ENCODE data around the gene SHTN1.

SHTN1 gene

DNA sequence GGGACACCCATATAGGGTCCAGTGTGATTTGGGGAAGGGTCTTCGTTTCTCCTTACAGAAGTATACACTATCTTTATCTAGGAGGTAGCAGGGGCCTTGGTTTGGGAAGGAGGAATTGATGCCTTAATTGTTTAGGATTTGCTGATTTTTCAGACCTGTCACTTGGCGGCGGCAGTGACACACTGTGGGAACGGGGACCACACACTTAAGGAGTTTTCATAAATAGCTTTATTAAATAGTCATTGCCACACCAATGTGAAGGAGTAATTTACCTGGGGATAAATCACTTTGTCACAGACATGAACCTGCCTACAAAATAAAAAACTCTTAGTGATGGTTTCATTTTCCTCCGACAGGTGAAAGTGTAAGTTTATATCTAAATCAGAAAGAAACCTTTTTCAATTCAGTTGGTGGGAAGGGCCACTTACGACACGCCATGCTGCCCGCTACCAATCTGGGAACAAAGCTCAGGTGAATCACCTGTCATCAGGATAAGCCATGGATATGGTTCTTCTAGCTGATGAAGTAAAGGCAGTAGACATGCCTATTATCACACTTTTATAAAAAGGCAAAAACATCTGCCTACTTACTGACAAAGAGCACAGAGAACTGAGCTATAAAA is 168.0 kb downstream of the SHTN1 start:
- ChIA-PET POLR2A (interaction anchor here (0.9 kb wide), 1 partner anchor 12 kb away, joined by 5 read pairs; the partner anchor contains the start of gene ENO4), CTCF (interaction anchor here (0.6 to 3.4 kb wide), 5 partner anchors 10 to 338 kb away, joined by 3 to 16 read pairs (median 3); no protein-coding TSS in a partner anchor)
- no peak for TF ChIP-seq BHLHE40 (IDR thresholded peaks at IDR 0.05; ENCODE audit: borderline replicate concordance)
- TF ChIP-seq FOXK2 (IDR thresholded peaks at IDR 0.05), result no peak
- TF ChIP-seq ZNF384 (IDR thresholded peaks at IDR 0.05), result no peak
- TF ChIP-seq ARNT (IDR thresholded peaks at IDR 0.05), result no peak
- TF ChIP-seq LEF1 (IDR thresholded peaks at IDR 0.05; ENCODE audit: borderline replicate concordance), result no peak
- no peak for TF ChIP-seq L3MBTL2 (conservative IDR thresholded peaks at IDR 0.05)
- no peak for TF ChIP-seq SUZ12 (IDR thresholded peaks at IDR 0.05)
- TF ChIP-seq HDGF (IDR thresholded peaks at IDR 0.05; ENCODE audit: borderline replicate concordance), result no peak
- TF ChIP-seq SP1 (IDR thresholded peaks at IDR 0.05), result no peak
- TF ChIP-seq FOXM1 (IDR thresholded peaks at IDR 0.05; ENCODE audit: borderline replicate concordance), result no peak
- TF ChIP-seq, protein P1, sequence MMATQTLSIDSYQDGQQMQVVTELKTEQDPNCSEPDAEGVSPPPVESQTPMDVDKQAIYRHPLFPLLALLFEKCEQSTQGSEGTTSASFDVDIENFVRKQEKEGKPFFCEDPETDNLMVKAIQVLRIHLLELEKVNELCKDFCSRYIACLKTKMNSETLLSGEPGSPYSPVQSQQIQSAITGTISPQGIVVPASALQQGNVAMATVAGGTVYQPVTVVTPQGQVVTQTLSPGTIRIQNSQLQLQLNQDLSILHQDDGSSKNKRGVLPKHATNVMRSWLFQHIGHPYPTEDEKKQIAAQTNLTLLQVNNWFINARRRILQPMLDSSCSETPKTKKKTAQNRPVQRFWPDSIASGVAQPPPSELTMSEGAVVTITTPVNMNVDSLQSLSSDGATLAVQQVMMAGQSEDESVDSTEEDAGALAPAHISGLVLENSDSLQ (IDR thresholded peaks at IDR 0.05), result no peak
- no peak for TF ChIP-seq FOXA1 (IDR thresholded peaks at IDR 0.05)
- TF ChIP-seq ELF4 (IDR thresholded peaks at IDR 0.05), result no peak
- TF ChIP-seq CTBP1 (IDR thresholded peaks at IDR 0.05; ENCODE audit: borderline replicate concordance), result no peak
- no peak for TF ChIP-seq TARDBP (IDR thresholded peaks at IDR 0.05)
- no peak for TF ChIP-seq NFRKB (IDR thresholded peaks at IDR 0.05)
- no peak for DNase-seq (ENCODE audit: extremely low spot score)

DNA sequence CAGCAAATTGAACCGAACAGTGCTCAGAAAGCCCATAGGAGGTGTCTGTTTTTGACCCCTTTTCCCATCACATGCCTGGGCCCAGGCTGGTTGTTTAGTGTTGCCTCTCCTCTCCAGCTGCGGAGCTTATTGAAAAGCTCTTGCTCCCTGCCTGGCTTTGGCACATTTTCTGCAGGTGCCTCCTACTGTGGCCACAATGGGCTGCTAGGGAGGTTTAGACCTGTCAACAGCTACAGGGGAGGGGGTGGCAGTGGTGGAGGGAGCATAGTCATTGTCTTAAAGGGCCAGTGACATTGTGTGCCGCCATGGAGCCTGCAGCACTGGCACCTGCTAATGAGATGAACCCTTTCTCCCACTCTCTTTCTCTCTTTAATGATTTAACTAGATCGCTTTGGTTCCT is 168.9 kb downstream of the SHTN1 start:
- CTCF ChIA-PET, result interaction anchor here (0.8 to 1.3 kb wide), 3 partner anchors 27 to 334 kb away, joined by 3 to 4 read pairs (median 3); no protein-coding TSS in a partner anchor
- TF ChIP-seq FOXK2 (IDR thresholded peaks at IDR 0.05), result no peak
- DNase-seq (ENCODE audit: extremely low spot score), result no peak
- POLR2A ChIA-PET, result no interaction called here

DNA sequence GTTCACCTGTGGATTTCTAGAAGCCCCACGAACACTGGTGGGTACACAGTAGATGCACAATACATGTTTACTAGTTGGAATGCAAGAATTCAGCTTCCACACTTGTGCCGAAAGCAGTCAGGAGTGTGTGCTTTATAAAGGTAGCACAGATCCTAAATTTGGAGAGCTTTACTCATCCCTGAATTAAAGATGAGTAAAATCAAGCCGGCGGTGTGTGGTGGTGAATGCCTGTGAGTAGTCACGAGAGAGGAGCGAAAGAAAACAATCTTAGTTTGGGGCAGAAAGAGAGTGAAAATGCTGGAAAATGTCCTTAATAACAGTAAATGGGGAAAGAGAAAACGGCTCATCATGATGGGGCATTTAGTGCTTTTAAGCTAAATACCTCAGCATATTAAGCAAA is 169.3 kb downstream of the SHTN1 start:
- DNase-seq (ENCODE audit: extremely low spot score), result no peak
- POLR2A ChIA-PET, result no interaction called here
- CTCF ChIA-PET, result interaction anchor here (0.6 to 1.3 kb wide), 4 partner anchors 26 to 335 kb away, joined by 3 to 4 read pairs (median 4); no protein-coding TSS in a partner anchor
- TF ChIP-seq ELF4 (IDR thresholded peaks at IDR 0.05) (no peak), FOXK2 (IDR thresholded peaks at IDR 0.05) (no peak), SUZ12 (IDR thresholded peaks at IDR 0.05) (no peak), ZNF384 (IDR thresholded peaks at IDR 0.05) (no peak), BHLHE40 (IDR thresholded peaks at IDR 0.05; ENCODE audit: borderline replicate concordance) (no peak), NFRKB (IDR thresholded peaks at IDR 0.05) (no peak), FOXA1 (IDR thresholded peaks at IDR 0.05) (no peak), TARDBP (IDR thresholded peaks at IDR 0.05) (no peak), HDGF (IDR thresholded peaks at IDR 0.05; ENCODE audit: borderline replicate concordance) (no peak), L3MBTL2 (conservative IDR thresholded peaks at IDR 0.05) (no peak), FOXM1 (IDR thresholded peaks at IDR 0.05; ENCODE audit: borderline replicate concordance) (no peak), ARNT (IDR thresholded peaks at IDR 0.05) (no peak)
- TF ChIP-seq, protein P1 (IDR thresholded peaks at IDR 0.05), result no peak

DNA sequence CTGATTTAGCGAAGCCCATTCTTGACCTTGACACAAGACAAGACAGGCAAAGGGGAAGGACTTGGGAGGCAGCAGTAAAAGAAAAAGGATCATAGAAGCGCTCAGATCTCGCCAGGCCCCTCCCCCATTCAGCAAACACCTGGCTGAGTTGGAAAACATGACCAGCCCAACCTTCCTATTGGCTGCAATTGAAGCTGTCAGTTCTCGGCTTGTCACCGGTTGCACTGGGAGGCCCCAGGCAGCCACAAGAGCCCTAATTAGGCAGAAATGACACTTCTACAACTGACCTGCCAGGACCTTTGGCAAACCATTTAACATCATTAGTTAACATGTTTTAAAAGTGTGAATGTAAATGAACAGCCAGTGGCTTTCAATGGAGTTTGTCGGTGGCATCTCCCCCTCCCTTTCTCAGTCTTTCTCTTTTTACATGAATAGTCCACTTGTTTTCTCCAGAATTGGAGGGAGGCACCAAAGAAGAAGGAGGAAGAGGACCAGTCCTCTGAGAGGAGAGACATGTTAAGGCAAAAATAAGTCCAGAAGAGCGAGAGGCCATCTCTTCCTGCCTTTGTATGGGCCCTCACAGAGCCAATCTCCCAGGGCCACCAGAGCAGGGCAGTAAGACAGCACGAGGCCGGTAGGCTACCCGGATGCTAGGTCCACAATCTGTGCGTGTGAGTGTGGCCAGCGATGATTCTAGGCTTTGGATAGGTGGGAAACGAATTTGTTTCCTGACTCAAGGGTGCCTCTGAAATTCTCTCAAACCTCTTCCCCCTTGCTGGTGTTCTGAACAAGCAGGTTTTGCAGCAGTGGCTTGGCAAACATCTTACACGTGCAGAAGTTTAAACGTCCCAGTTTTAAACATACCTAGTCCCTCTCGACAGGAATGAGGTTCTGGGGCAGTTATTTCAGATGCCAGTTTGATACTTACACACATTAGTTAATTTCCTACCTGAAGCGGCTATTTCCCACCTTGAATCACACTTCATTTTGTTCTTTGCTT is 170.7 kb downstream of the SHTN1 start:
- no peak for DNase-seq (ENCODE audit: extremely low spot score)
- TF ChIP-seq LEF1 (IDR thresholded peaks at IDR 0.05; ENCODE audit: borderline replicate concordance), result no peak
- TF ChIP-seq ZNF384 (IDR thresholded peaks at IDR 0.05), result no peak
- no peak for TF ChIP-seq ELF4 (IDR thresholded peaks at IDR 0.05)
- TF ChIP-seq, protein P1 (IDR thresholded peaks at IDR 0.05), result no peak
- TF ChIP-seq NFRKB (IDR thresholded peaks at IDR 0.05), result no peak
- TF ChIP-seq SP1 (IDR thresholded peaks at IDR 0.05), result no peak
- TF ChIP-seq HDGF (IDR thresholded peaks at IDR 0.05; ENCODE audit: borderline replicate concordance), result no peak
- no peak for TF ChIP-seq TARDBP (IDR thresholded peaks at IDR 0.05)
- TF ChIP-seq FOXM1 (IDR thresholded peaks at IDR 0.05; ENCODE audit: borderline replicate concordance), result no peak
- TF ChIP-seq SUZ12 (IDR thresholded peaks at IDR 0.05), result no peak
- ChIA-PET CTCF (no interaction called here), POLR2A (no interaction called here)

- POLR2A ChIA-PET, result no interaction called here
- TF ChIP-seq, protein P1 (IDR thresholded peaks at IDR 0.05), result no peak
- no peak for TF ChIP-seq FOXA1 (IDR thresholded peaks at IDR 0.05)
- no peak for TF ChIP-seq TARDBP (IDR thresholded peaks at IDR 0.05)
- TF ChIP-seq LEF1 (IDR thresholded peaks at IDR 0.05; ENCODE audit: borderline replicate concordance), result no peak
- no peak for TF ChIP-seq ARNT (IDR thresholded peaks at IDR 0.05)
- no peak for TF ChIP-seq SP1 (IDR thresholded peaks at IDR 0.05)
- TF ChIP-seq FOXM1 (IDR thresholded peaks at IDR 0.05; ENCODE audit: borderline replicate concordance), result no peak
- no peak for TF ChIP-seq HDGF (IDR thresholded peaks at IDR 0.05; ENCODE audit: borderline replicate concordance)
- TF ChIP-seq L3MBTL2 (conservative IDR thresholded peaks at IDR 0.05), result no peak
- no peak for TF ChIP-seq CTBP1 (IDR thresholded peaks at IDR 0.05; ENCODE audit: borderline replicate concordance)
- no peak for DNase-seq (ENCODE audit: extremely low spot score)
- CTCF ChIA-PET, result no interaction called here
Measured at GRCh38 chr10:116831790-116832189, 173.2 kb downstream of the SHTN1 start.
